ENCODE data around the gene CDHR3. TPM values are rescaled to one million over a fixed set of nuclear protein-coding genes. Genes with fewer than 3 reads are reported as not detected.
A peak's percentile ranks its signal among the peaks of the same experiment; 100 is the strongest.

CDHR3 gene
- total RNA-seq, 1 donor from 2014 or later, result 2.3 TPM

- Mint-ChIP-seq H3K4me1 (ENCODE audit: unreplicated experiment) (peaks cover 24% of the 10 kb centered on the region), H3K9me3 (ENCODE audit: unreplicated experiment) (no peaks in the 10 kb centered on the region), H3K4me3 (ENCODE audit: unreplicated experiment) (no peak overlapping the region), H3K27me3 (ENCODE audit: unreplicated experiment) (peaks cover 3% of the 10 kb centered on the region), H3K36me3 (ENCODE audit: unreplicated experiment) (no peaks in the 10 kb centered on the region), H3K27ac (ENCODE audit: unreplicated experiment) (no peak overlapping the region)
- TF ChIP-seq CTCF (IDR thresholded peaks at IDR 0.05), result no peak
- peak; percentile 44 for DNase-seq (ENCODE audit: extremely low spot score, unreplicated experiment)
Measured at GRCh38 chr7:106068986-106069385, 105.9 kb downstream of the CDHR3 start.

- Mint-ChIP-seq H3K36me3 (ENCODE audit: unreplicated experiment) (no peaks in the 10 kb centered on the region), H3K27ac (ENCODE audit: unreplicated experiment) (no peak overlapping the region), H3K4me1 (ENCODE audit: unreplicated experiment) (peaks cover 18% of the 10 kb centered on the region), H3K4me3 (ENCODE audit: unreplicated experiment) (no peak overlapping the region), H3K27me3 (ENCODE audit: unreplicated experiment) (peaks cover 3% of the 10 kb centered on the region), H3K9me3 (ENCODE audit: unreplicated experiment) (no peaks in the 10 kb centered on the region)
- DNase-seq (ENCODE audit: extremely low spot score, unreplicated experiment), result peak; percentile 67
- no peak for TF ChIP-seq CTCF (IDR thresholded peaks at IDR 0.05)
Measured at GRCh38 chr7:106069471-106070200, 106.6 kb downstream of the CDHR3 start.

GRCh38 chr7:106070201-106070551 is 107.1 kb downstream of the CDHR3 start:
- peaks cover 12% of the 10 kb centered on the region for H3K4me1 Mint-ChIP-seq (ENCODE audit: unreplicated experiment)
- H3K27me3 Mint-ChIP-seq (ENCODE audit: unreplicated experiment), result peaks cover 3% of the 10 kb centered on the region
- DNase-seq (ENCODE audit: extremely low spot score, unreplicated experiment), result peak; percentile 64
- no peaks in the 10 kb centered on the region for H3K9me3 Mint-ChIP-seq (ENCODE audit: unreplicated experiment)
- H3K4me3 Mint-ChIP-seq (ENCODE audit: unreplicated experiment), result no peak overlapping the region
- H3K27ac Mint-ChIP-seq (ENCODE audit: unreplicated experiment), result no peak overlapping the region
- H3K36me3 Mint-ChIP-seq (ENCODE audit: unreplicated experiment), result no peaks in the 10 kb centered on the region
- TF ChIP-seq CTCF (IDR thresholded peaks at IDR 0.05), result no peak

- Mint-ChIP-seq H3K4me3 (ENCODE audit: unreplicated experiment) (no peak overlapping the region), H3K4me1 (ENCODE audit: unreplicated experiment) (peaks cover 7% of the 10 kb centered on the region), H3K27ac (ENCODE audit: unreplicated experiment) (no peak overlapping the region), H3K36me3 (ENCODE audit: unreplicated experiment) (no peaks in the 10 kb centered on the region), H3K9me3 (ENCODE audit: unreplicated experiment) (no peaks in the 10 kb centered on the region), H3K27me3 (ENCODE audit: unreplicated experiment) (peaks cover 3% of the 10 kb centered on the region)
- no peak for TF ChIP-seq CTCF (IDR thresholded peaks at IDR 0.05)
- no peak for DNase-seq (ENCODE audit: extremely low spot score, unreplicated experiment)
Measured at GRCh38 chr7:106070567-106071254, 107.6 kb downstream of the CDHR3 start.

GRCh38 chr7:106071356-106071998 is 108.4 kb downstream of the CDHR3 start:
- Mint-ChIP-seq H3K4me3 (ENCODE audit: unreplicated experiment) (no peak overlapping the region), H3K27me3 (ENCODE audit: unreplicated experiment) (peaks cover 5% of the 10 kb centered on the region), H3K36me3 (ENCODE audit: unreplicated experiment) (no peaks in the 10 kb centered on the region), H3K4me1 (ENCODE audit: unreplicated experiment) (no peaks in the 10 kb centered on the region), H3K9me3 (ENCODE audit: unreplicated experiment) (no peaks in the 10 kb centered on the region), H3K27ac (ENCODE audit: unreplicated experiment) (no peak overlapping the region)
- TF ChIP-seq CTCF (IDR thresholded peaks at IDR 0.05), result no peak
- peak; percentile 77 for DNase-seq (ENCODE audit: extremely low spot score, unreplicated experiment)
